ENCODE data around the gene RRAD.

Gene RRAD

DNA sequence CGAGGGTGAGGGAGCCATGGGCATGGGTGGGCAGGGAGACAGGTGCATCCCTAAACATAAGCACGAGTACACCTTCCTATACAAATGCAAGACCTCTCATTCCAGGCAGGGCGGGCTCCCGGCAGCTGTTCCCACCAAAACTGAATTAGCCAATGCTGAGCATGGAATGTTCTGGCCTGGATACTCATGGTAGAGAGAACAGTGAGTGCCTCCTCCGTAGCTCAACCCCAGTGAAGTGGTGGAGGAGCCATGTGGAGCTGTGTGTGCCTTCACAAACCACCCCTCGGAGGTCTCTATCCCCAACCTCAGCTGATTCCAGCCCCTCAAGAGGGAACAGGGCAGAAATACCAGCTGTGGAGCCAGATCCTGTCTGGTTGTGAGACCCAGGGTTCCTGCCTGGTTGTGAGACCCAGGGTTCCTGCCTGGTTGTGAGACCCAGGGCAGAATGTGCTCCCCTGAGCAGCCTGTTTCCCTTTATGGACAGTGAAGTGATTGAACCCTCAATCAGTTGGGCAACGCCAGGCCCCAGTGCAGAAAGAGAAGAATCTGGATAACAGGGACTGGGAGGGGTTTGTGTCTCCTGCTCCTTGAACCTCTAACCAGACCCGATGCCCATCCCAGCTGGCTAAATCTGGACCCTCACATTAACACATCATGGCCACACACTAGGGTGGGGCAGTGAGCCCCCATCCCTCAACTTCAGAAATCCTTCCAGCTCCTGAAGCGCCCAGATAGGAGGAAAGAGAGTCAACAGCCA, 4.2 kb downstream of the RRAD start:
- no peak for DNase-seq (ENCODE audit: low spot score)

DNA sequence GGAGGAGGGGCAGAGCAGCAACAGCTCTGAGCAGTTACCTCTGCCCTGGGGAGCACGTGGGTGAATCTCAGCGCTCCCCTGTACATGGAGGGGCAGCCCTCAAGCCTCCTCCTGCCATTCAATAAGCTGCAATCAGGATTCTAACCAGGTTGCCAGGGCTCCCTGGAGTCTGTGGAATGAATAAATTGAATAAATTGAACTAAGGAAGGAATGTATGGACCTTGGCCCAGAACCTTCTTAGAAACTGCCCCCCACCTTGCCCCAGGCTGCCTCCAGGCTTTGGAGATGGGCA, 5.1 kb downstream of the RRAD start:
- in situ Hi-C loops (cut with MboI; ENCODE audit: low pct_unique_long_range_greater_than_20kb, low sequenced_read_pairs, unreplicated experiment) = no loop called here
- TF ChIP-seq, protein P1, sequence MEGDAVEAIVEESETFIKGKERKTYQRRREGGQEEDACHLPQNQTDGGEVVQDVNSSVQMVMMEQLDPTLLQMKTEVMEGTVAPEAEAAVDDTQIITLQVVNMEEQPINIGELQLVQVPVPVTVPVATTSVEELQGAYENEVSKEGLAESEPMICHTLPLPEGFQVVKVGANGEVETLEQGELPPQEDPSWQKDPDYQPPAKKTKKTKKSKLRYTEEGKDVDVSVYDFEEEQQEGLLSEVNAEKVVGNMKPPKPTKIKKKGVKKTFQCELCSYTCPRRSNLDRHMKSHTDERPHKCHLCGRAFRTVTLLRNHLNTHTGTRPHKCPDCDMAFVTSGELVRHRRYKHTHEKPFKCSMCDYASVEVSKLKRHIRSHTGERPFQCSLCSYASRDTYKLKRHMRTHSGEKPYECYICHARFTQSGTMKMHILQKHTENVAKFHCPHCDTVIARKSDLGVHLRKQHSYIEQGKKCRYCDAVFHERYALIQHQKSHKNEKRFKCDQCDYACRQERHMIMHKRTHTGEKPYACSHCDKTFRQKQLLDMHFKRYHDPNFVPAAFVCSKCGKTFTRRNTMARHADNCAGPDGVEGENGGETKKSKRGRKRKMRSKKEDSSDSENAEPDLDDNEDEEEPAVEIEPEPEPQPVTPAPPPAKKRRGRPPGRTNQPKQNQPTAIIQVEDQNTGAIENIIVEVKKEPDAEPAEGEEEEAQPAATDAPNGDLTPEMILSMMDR (IDR thresholded peaks at IDR 0.05; ENCODE audit: extremely low read depth, insufficient read depth, missing control alignments) = no peak
- no peak for DNase-seq (ENCODE audit: low spot score)

More for the DNA sequence above, 4.2 kb downstream of the RRAD start:
- in situ Hi-C loops (cut with MboI; ENCODE audit: low pct_unique_long_range_greater_than_20kb, low sequenced_read_pairs, unreplicated experiment) = no loop called here
- TF ChIP-seq, protein P1 (IDR thresholded peaks at IDR 0.05; ENCODE audit: extremely low read depth, insufficient read depth, missing control alignments) = no peak

DNA sequence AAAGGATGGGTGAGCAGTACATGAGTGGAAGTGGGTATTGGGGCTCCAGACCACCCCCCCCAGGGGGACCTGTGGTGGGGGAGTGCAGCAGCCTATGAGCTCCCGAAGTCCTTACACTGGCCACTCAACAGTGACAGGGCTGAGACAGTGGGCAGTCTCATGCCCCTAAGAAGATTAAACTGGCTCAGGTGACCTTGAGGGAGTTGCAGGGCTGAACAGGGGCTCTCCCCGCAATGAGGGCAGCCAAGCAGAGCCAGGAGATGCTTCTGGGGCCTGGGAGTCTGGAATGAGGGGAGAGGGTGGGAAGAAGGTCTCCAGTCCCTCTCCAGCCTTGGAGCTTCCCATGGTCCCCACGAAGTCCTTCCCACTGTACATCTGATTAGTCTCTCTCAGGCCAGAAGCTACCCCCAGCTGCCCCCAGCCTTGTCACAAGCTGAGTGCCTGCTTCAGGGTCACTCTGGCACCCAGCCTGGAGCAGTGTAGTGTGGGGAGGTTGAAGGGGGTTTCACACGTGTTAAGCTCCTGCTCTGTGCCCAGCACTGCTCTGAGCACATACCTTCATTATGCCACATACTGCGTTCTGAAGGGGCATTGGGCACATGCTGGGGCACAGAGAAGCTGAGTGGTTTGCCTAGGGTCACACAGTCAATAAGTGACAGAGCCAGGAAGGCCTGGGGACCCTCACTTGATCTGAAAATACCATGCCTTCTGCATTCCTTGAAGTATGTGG, 5.6 kb downstream of the RRAD start:
- no peak for DNase-seq (ENCODE audit: low spot score)
- in situ Hi-C loops (cut with MboI; ENCODE audit: low pct_unique_long_range_greater_than_20kb, low sequenced_read_pairs, unreplicated experiment) = no loop called here
- TF ChIP-seq, protein P1 (IDR thresholded peaks at IDR 0.05; ENCODE audit: extremely low read depth, insufficient read depth, missing control alignments) = no peak

DNA sequence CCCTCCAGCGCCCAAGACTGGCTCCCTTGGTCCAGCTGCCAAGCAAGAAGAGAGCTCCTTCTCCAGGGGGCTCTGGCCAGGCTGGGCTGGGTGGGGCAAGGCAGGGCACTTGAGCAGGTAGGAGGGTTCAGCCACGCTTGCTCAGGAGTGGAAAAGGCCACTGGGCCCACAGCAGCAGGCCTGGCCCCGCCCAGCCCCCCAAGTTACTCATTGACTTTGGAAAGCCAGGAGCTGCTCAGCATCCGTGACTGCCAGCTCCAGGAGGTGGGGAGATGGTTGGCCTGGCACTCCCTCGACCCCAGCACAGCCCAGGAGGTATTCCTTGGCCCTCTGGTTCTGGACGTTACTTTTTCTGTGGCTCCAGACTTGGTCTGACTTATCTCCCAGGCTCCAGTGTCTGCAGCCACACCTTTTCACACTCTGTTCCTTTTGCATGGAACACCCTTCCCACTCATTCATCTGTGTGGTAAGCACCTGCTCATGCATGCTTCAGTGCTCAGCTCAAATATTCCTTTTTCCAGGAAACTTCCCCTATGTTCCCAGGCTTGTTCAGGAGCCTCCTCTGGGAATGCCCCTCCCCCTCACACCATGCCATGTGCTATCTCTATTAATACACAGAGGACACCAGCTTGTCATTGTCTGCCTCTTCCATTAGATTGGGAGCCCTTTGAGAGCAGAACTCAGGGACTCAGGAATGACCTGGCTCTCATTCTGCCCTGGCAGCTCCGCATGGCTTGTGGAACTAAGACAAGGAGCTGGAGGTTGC, 6.3 kb downstream of the RRAD start, which contains the start of gene CDH16:
CDH16 (minus strand) TSS at position 83 of the 766 bp plus-strand sequence. CDS start 820 bp downstream, outside the sequence.
- TF ChIP-seq, protein P1 (IDR thresholded peaks at IDR 0.05; ENCODE audit: extremely low read depth, insufficient read depth, missing control alignments) = no peak
- no peak for DNase-seq (ENCODE audit: low spot score)
- in situ Hi-C loops (cut with MboI; ENCODE audit: low pct_unique_long_range_greater_than_20kb, low sequenced_read_pairs, unreplicated experiment) = no loop called here

DNA sequence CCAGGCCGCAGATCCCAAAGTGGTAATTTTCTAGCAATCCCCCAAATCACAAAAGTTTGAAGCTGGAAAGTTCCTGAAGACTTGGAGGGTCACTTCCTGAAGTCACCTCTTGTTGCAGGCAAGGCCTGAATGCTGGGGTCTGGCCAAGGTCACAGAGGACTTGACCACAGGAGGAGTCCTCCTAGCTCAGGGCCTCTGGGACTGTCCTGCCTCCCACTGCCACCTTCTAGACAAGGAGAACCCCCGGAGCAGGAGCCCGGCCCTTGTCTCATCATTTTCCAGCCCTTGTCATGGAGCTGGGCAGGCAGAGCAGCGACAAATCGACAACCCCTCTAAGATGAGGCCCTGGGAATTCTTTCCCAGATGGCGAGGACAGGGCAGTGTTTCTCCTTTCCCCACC, 7.0 kb downstream of the RRAD start:
- DNase-seq (ENCODE audit: low spot score) = no peak
- in situ Hi-C loops (cut with MboI; ENCODE audit: low pct_unique_long_range_greater_than_20kb, low sequenced_read_pairs, unreplicated experiment) = no loop called here
- TF ChIP-seq, protein P1 (IDR thresholded peaks at IDR 0.05; ENCODE audit: extremely low read depth, insufficient read depth, missing control alignments) = no peak

DNA sequence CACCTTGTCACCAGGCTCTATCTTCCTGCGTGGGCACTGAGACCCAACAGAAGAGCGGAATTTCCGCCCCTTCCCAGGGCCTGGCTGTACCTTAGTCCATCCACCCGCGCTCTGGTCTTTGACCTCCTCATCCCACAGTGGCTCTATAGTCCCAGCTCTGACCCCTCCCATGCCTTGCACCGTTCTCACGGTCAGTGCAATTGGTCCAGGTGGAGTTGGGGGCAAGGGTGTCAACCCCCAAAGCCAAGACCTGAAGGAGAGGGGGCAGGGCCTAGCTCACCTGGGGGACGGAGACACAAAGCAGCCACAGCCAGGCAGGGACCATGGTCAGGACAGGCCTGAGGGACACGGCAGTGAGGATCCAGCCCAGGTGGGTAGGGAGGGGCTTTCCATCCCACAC, 7.6 kb downstream of the RRAD start:
- TF ChIP-seq, protein P1 (IDR thresholded peaks at IDR 0.05; ENCODE audit: extremely low read depth, insufficient read depth, missing control alignments) = no peak
- in situ Hi-C loops (cut with MboI; ENCODE audit: low pct_unique_long_range_greater_than_20kb, low sequenced_read_pairs, unreplicated experiment) = no loop called here
- DNase-seq (ENCODE audit: low spot score) = no peak
